Activated gamma-delta T cell (primary cell): ENCODE results near the gene EIF4E.
"Not testable (repeated sequence)": the region's sequence is repeated elsewhere in the genome, so short reads cannot be mapped to it uniquely, and the experiment has no call there.

Experiments used
- DNase-seq: peaks from one replicate; lab custom pipeline; 2025; lab: John Stamatoyannopoulos, UW

The EIF4E gene

GRCh38 chr4:98932539-98932938 is 3.6 kb upstream of the EIF4E start:
- no peak for DNase-seq

GRCh38 chr4:98930311-98930865 is 1.5 kb upstream of the EIF4E start:
- DNase-seq = no peak

GRCh38 chr4:98929341-98930267 is 671 bp upstream of the EIF4E start:
- peak; percentile 16 for DNase-seq

- DNase-seq = peak; percentile 24
Measured at GRCh38 chr4:98928131-98928504, 815 bp downstream of the EIF4E start.

GRCh38 chr4:98926257-98926656 is 2.7 kb downstream of the EIF4E start:
- DNase-seq = not testable (repeated sequence)

GRCh38 chr4:98921292-98921691 is 7.6 kb downstream of the EIF4E start:
- no peak for DNase-seq

GRCh38 chr4:98919996-98920395 is 8.9 kb downstream of the EIF4E start:
- no peak for DNase-seq

- not testable (repeated sequence) for DNase-seq
Measured at GRCh38 chr4:98910728-98911127, 18.2 kb downstream of the EIF4E start.

- DNase-seq = no peak
Measured at GRCh38 chr4:98909646-98910401, 19.1 kb downstream of the EIF4E start.

GRCh38 chr4:98908703-98909262 is 20.1 kb downstream of the EIF4E start:
- no peak for DNase-seq

- DNase-seq = no peak
Measured at GRCh38 chr4:98908182-98908581, 20.8 kb downstream of the EIF4E start.

GRCh38 chr4:98905839-98906238 is 23.1 kb downstream of the EIF4E start:
- DNase-seq = no peak

- DNase-seq = no peak
Measured at GRCh38 chr4:98905297-98905696, 23.6 kb downstream of the EIF4E start.

- DNase-seq = no peak
Measured at GRCh38 chr4:98903963-98904362, 25.0 kb downstream of the EIF4E start.

GRCh38 chr4:98903561-98903960 is 25.4 kb downstream of the EIF4E start:
- no peak for DNase-seq

- no peak for DNase-seq
Measured at GRCh38 chr4:98899277-98899676, 29.7 kb downstream of the EIF4E start.

- DNase-seq = no peak
Measured at GRCh38 chr4:98891478-98892337, 37.2 kb downstream of the EIF4E start.

- DNase-seq = no peak
Measured at GRCh38 chr4:98890702-98891455, 38.1 kb downstream of the EIF4E start.

GRCh38 chr4:98887145-98887544 is 41.8 kb downstream of the EIF4E start:
- no peak for DNase-seq

GRCh38 chr4:98886382-98886781 is 42.6 kb downstream of the EIF4E start:
- DNase-seq = not testable (repeated sequence)

- DNase-seq = not testable (repeated sequence)
Measured at GRCh38 chr4:98880884-98881283, 48.0 kb downstream of the EIF4E start.
